Measurements from ENCODE around the gene STAU1.

The STAU1 gene

GRCh38 chr20:49074521-49074920, 113.6 kb downstream of the STAU1 start:
- DNase-seq (ENCODE audit: low read depth in 2 of 2), result no peak

Measured in stimulated activated CD4-positive, alpha-beta T cell treated with anti-CD3 and anti-CD28 coated beads, Interleukin-15, amount 100 ng/mL, for 48 hours (primary cell).